HG03045 (cell line): Measurements from ENCODE around the gene DOCK10.
"Not testable (repeated sequence)": the region's sequence is repeated elsewhere in the genome, so short reads cannot be mapped to it uniquely, and the experiment has no call there.

Experiments used
- ATAC-seq: cut with Tn5 transposase; IDR thresholded peaks from one replicate; pipeline ENCODE4 v1.9.1; 2021; ENCODE audit warnings: mild to moderate bottlenecking, moderate library complexity; ENCODE audit not compliant: unreplicated experiment

The DOCK10 gene

DNA sequence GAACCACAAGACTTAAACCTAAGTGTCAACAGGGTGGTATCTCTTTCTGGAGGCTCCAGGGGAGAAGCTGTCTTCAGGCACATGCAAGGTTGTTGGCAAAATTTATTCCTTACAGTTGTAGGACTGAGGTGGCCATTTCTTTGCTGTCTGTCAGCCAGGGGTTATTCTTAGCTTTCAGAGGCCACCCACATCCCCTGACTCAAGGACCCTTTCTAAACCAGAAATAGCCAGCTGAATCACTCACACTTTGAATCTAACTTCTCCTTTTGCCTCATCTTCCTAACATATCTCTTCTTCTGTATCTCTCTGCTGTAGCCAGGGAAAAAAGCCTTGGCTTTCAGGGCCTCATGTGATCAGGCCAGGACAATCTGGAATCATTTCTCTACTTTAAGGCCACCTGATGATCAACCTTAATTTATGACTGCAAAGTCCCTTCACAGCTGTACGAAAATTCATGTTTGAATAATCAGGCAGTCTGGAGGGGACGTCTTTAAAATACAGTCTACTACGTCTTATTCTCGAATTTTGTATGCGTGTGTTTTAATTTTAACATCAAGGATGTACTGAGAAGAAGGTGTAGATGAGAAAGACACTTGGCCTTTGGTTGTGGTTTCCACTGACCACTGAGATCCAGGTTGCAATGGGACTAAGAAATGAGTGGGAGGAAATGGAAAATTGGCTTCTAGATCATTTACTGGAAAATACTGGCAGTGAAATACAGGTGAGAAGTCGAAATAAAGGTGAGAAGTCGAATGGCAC, 90.4 kb downstream of the DOCK10 start:
- ATAC-seq = peak; percentile 37

DNA sequence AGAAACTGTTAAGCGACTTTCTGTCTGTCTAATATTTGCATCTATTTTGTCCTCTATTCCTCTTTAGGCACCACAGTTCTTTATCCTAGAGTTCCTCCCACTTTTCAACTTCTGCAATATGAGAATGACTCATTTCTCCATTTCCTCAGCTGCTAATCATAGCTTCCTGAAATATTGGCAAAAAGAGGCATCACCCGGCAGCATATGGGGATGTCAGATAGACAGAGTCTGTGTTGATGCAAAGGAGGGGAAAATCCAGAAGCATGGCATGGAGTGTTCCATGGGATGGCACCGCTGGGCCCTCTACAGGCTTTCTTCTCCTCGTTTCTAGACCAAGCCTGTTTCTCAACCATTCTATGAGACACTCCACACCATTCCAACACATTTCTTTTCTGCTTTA, 93.4 kb downstream of the DOCK10 start:
- no peak for ATAC-seq

DNA sequence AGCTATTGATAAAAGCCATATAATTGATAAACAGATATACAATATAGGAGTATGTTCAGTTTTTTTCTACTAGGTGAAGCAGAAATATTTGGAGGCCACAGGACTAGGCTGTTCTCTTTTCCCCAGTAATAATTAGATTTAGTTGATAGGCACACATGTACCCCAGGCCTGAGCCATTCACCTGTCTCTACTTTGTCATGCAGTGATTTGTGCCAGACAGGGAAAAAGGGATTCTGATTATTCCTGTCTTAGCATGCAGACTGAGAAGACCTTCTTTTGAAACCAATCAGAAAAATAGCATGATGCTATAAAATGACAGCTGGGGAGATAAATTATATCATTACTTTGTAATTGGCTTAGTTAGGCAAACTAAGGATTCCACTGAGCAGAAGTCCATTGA, 94.3 kb downstream of the DOCK10 start:
- no peak for ATAC-seq

DNA sequence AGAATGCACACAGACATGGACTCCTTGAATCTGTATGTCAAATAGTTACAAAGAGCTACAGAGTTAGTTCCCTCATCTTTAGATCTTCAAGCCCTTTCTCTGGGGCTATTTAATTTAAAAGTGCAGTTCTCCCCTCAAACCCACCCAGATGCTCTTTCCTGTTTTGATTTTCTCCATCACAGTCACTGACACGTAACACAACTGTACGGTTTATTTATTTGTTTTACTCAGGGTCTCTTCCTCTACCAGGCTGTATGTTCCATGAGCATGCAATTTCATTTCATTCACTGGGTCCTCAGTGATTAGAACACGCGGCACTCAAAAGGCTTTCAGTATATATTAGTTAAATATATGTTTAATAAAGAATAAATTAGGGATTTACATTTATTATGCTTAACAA, 94.7 kb downstream of the DOCK10 start:
- no peak for ATAC-seq

DNA sequence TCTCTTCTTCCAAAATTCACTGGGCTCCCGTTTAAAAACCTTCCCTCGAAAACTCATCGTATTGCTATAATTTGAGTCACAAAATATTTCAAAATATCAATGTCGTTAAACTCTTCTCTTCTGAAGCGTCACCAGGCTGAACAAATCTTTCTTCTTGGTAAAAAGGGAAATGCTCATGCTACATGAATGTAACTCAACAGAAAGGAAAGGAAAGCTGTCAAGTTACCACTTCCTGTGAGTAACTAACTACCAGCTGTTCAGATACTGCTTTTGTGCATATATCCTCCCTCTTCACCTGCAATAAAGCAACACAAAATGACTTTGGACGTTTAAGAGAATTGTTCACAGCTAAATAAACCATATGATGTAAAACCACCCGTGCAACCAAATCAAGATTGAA, 95.4 kb downstream of the DOCK10 start:
- peak; percentile 65 for ATAC-seq

- ATAC-seq = no peak
These were observed 97.3 kb downstream of the DOCK10 start for GRCh38 chr2:224944707-224945547.

DNA sequence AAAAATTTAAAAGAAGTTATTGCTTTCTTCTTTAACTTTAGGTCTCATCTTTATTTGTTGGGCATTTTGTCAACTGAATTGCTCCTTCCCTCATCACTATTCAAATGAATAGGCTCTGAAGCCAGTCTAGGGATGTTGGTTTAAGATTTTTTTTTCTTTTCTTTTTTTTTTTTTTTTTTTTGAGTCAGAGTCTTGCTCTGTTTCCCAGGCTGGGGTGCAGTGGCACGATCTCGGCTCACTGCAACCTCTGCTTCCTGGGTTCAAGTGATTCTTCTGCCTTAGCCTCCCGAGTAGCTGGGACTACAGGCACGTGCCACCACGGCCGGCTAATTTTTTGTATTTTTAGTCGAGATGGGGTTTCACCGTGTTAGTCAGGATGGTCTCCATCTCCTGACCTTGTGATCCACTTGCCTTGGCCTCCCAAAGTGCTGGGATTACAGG, 98.6 kb downstream of the DOCK10 start:
- not testable (repeated sequence) for ATAC-seq

DNA sequence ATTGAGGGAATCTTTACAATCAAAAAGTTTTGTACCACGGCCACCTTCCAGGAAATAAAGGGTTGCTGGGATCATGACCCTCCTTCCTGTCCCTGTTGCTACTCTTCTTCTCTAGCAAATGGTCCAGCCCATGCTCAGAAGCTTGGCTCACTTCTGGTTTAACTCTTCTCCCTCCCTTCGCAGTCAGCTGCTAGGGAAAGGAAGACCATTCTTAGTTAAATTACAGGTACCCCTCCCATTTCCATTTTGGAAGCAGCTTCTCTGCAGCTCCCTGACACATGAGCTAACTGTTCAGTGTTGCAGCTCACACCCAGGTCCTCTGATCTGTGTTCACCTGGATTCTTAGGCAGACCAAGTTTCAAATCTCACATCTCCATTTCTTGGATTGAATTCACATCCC, 100.3 kb downstream of the DOCK10 start:
- ATAC-seq = no peak

DNA sequence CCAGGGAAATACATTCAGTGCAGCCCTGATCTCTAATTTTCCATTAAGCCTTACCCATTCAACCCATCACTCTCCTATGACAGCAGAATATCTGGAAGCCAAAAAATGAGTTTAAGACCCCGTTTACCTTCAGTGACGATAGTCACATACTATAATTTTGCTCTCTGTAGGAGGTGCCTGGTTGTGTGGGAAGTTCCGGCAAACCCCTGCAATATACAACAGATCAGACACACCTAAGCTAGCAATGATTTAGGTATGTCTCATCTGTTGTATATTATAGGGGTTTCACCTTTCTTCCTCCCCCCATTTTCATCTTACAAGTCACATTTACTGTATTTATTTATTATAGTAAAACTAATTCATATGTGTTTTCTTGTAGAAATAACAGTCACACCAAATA, 101.7 kb downstream of the DOCK10 start:
- ATAC-seq = no peak

GRCh38 chr2:224938651-224939182, 103.6 kb downstream of the DOCK10 start:
- peak; percentile 58 for ATAC-seq

DNA sequence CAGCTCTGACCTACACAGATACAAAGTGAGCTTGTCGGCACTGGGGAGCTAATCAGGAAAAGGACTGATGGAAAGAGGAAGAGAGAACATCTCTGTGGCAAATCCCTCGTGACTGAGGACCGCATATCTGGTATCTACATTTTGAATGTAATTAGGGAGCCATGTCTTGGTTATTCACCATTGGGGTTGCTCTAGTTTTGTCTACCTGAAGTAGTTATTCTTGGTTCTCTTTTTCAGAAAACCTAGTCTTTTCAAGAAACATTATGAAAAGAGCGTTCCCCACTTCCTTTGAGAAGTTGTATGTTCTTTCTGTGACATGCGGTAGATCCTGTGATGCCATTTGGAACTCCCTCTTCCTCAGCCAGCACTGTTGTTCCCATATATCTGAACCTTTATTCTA, 104.4 kb downstream of the DOCK10 start:
- peak; percentile 80 for ATAC-seq

DNA sequence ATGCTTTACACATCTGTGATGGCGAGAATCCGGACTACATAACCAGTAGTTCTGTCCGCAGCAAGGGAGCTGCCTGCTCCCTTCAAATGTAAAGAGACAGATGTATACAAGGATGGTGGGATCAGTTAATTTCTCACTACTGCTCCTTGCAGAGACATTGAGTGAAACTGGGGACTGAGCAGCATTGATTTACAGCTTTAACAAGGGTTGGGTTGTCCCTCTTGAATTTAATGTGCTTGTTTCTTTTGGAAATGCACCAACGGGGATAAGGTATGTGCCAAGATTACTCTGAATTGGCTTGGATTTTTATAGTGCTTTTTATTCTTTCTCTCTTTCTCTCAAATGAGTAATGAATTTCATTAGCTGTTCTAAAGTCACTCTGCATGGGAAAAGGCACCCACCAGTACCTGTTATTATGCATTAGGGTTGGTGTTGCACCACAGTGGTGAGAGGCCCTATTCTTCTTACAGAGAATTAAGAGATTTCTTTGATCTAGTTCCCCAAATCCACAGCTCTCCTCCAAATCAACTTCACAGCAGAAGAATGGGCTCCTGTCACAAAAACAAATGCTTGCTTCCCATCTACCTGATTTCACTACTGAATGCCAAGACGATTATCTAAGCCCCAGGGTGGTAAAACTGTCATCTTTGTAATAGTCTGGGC, 107.6 kb downstream of the DOCK10 start:
- ATAC-seq = no peak

- ATAC-seq = no peak
These were observed 108.8 kb downstream of the DOCK10 start for GRCh38 chr2:224933431-224933830.

DNA sequence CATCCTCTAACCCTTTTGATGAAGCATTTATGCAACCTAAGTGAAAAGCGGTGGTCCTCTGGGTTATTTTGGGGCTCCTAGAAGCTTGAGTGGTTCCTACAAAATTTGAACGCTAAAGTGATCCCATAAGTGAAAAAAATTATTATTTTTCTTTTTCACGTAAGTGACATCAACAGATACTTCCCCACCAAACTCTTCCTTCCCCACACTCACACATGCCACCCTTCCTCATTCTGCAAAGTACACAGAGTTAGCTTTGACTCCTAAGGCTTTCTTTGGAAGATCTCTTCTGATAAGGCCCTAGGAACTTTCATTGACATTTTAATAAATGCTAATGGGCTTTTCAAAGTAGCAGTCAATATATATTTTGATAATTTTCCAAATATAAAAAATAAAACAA, 109.7 kb downstream of the DOCK10 start:
- no peak for ATAC-seq

DNA sequence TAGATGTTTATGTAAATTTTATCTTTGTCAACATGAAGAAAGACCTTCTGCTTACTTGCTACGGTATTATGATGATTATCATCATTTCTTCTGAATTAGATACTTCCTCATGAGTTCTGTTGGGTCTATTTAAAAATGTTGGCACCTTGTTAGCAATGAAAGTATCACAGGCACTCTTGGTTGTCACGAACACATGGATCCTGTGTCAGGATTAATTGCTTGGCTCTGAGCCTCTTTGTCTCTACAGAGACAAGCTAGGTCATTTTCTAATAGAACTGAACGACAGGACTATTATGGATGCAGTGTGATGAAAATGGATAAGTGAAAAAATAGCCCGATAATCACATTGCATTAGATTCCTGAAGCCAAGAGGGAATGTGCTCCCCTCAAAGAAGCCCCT, 110.3 kb downstream of the DOCK10 start:
- ATAC-seq = no peak

- ATAC-seq = no peak
These were observed 111.3 kb downstream of the DOCK10 start for GRCh38 chr2:224930990-224931389.

- ATAC-seq = no peak
These were observed 112.1 kb downstream of the DOCK10 start for GRCh38 chr2:224930124-224930523.

GRCh38 chr2:224929512-224929911, 112.8 kb downstream of the DOCK10 start:
- no peak for ATAC-seq

DNA sequence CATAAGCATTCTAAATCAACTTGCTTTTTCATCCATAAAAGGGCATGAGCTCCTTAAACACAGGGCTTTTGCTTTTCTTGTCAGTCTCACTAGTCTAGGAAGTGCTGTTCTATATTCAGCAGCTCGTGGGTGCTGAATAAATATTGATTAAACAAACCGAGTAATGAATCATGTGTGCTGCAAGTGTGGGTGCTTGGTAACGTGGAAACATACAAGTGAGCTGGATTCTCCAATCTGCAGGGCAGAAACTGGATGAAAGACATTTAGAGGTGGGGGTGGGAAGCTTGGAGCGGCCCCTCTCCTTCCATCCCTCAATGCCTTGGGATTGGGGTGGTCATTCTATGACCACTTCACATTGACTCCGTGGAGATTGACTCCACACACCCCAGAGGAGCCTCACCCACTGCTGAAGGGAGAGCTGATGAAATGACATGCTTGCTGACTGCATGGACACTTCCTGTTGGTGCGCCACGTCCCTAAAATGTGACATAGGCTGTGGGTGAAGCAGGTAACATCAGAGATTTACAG, 114.6 kb downstream of the DOCK10 start:
- ATAC-seq = no peak

DNA sequence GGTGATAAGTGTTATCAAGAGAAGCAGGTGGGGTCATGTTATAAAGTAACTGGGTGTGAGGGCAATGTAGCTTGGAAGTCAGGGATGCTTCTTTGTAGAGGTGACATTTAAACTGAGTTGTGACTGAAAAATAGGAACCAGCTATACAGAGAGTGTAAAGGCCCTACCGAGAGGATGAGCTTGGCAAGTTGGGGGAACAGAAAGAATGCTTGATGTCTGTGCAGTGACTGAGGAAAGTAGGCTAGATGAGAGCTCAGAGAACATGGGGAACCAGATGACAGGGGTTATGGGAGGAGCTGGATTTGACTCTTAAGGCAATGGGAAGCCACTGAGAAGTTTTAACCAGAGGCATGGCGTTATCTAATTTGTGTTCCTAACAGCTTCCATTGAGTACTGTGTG, 115.3 kb downstream of the DOCK10 start:
- no peak for ATAC-seq

DNA sequence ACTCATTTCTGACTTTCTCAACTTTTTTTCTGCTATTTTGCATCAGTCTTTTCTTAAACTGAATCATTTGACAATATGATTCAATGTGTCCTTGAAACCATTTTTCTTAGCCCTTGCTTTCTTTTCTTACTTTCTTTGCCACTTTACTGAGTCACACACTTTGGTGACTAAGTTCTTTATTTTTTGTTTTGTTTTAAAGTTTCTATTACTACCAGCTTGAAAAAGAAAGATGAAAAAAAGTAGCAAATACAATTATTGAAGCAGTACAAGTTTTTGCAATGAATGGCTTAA, 116.5 kb downstream of the DOCK10 start:
- ATAC-seq = peak; percentile 44
